GM19397 (cell line): ENCODE results near the gene NCOR1.
A peak's percentile ranks its signal among the peaks of the same experiment; 100 is the strongest.

Source experiments
- ATAC-seq: cut with Tn5 transposase; IDR thresholded peaks from one replicate; pipeline ENCODE4 v1.9.1; 2021; ENCODE audit warnings: mild to moderate bottlenecking, moderate library complexity; ENCODE audit not compliant: unreplicated experiment

The NCOR1 gene

DNA sequence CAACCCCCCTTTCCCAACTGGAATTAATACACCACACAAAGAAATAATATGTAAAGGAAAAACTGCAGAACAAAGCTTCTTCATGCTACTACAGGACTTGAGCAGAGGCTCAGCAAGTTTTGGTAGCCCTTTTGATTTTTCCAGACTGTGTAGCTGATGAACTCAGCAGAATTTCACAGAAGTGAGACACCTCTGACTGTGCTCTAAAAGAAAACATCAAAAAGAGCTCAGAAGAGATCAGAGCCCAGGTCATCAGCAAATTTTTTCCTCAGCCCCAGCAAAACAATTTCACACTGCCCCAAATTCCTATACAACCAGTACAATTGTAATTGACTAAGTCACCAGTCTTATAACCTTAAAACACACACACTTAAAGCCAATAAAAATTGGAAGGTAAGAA, 177.7 kb downstream of the NCOR1 start:
- no peak for ATAC-seq

DNA sequence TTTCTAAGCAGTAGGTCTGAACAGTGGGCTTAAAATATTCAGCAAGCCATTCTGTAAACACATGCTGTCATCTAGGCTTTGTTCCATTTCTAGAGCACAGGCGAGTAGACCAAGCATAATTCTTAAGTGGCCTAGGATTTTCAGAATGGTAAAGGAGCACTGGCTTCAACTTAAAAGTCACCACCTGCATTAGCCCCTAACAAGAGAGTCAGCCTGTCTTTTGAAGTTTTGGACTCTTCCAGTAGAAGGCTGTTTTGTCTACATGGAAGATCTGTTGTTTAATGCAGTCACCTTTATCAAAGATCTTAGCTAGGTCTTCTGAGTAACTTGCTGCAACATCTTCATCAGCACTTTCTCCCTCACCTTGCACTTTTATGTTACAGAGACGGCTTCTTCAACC, 179.1 kb downstream of the NCOR1 start:
- no peak for ATAC-seq

DNA sequence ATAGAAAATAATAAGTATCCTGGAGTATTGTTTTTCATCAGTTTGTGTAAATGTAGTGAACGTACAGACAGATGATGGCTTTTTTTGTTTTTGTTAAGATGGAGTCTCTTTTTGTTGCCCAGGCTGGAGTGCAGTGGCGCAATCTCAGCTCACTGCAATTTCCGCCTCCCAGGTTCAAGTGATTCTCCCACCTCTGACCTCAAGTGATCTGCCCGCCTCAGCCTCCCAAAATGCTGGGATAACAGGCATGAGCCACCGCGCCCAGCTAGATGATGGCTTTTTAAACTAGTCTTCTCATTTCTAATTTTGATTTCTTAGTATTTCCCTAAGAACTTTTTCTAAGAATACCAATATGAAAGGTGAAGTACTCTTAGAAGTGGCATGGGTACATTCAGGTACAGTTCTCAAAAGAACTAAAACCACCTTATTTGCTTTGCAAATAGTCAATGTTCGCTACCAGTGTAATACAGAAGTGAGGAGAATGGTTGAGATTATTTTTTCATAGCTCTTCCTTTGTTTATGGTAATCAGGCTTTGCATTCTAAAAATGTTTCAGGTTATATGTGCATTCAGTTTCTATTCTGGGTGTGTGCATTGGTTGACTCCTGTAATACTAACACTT, 181.5 kb downstream of the NCOR1 start:
- no peak for ATAC-seq

DNA sequence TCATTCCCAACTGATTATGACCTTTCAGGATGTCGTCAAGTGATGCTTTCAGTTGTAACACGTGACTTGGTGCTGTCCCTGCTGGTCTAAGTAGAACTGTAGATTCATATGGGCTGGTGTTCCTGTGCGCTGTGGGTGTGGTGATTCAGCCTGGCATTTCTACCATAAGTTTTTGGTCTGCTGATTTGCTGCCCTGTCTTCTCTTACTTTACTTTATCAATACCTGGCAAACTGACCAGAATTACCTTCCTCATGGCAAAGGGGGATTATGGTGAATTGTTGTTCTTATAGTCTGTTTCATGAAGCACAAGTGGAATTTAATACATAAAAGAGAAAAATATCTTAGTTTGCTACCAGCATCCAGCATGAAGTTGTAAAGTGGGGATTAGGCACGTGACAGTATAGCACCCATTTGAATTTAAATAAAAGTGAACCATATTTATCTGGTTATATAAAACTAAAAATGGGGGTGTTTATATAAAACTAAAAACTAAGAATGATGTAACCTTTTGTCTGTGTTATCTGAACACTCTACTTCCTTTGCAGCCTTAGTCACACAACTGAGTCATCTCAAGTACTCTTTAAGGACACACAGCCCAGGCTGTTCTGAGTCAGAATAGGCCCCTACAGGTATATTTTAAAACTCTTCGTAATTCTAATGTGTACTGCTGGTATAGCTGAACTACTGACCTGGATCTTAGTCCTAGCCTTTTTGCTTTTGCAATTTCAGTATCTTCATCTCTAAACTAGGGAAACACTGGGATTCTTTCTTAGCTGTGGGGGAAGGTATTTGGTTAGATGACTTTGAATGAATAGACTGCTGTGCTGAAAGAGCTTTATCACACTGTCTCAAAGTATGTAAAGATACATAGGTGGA, 187.4 kb downstream of the NCOR1 start:
- no peak for ATAC-seq

DNA sequence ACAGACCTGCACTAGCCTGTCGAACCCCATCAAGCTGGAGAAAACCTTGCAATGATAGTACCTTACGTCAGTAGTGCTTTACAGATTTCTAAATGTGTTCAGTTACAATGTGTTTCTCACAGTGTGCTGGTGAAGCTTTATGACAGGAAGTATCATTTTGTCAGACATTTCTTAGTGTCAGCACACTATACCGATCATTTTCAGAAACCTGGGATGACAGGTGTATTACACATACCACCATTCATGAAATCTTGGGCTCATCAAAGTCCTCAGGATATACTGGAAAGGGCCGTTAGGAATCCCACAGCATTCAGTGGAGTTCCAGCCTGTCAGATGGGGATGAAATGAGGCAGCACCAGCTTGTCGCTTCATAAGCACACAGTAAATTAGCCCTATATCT, 188.4 kb downstream of the NCOR1 start:
- ATAC-seq = no peak

DNA sequence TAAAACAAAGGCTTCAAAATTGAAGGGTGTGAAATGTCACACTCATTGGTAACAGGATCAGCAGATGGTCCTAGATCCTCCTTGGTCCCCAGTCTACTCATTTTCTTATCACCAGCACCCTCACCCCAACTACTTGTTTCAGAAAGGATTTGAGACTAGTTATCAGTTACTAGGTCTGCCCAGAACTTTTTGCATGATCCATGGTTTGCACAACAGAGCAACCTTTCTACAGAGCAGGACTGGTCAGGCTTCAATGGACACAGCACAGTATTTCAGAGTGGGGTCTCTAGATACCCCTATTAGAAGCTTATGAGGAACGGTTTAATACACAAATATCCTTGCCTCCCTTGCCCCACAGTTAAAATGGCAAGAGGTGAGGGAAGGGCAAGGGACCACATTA, 190.1 kb downstream of the NCOR1 start:
- no peak for ATAC-seq

DNA sequence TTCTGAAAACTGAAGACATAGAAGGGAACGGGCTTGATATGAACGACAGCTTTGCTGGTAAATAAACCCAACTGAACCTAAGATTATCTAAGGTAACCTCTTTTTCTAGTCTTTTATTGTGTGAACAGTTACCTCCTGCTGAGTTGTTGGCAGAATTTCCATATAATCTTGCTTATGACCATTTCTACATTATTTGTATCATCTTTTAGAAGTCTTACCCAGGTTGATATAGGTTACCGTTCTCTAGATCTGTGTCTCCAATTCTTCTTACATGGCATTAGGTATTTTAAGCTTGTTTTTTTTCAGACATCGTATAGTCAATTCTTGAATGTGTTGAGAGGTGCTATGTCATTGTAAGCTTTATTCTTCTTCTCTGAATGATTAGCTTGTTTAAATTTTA, 191.5 kb downstream of the NCOR1 start:
- no peak for ATAC-seq

DNA sequence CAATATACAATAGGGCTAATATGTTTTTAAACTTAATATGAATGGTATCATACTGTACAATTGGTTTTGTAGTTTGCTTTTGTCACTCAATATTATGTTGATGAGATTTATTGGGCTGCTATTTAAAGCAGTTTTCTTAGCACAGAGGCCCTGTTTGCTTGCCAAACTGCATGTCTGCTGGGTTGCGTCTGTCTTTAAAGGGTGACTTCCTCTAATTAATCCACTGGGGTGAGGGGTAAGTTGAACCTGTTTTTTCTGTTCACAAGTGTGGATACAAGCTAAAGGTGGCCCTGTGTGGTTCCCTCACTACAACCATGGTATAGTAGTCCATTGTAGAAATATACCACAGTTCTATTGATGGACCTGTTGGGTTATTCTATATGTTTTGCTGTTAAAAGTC, 196.0 kb downstream of the NCOR1 start:
- no peak for ATAC-seq

DNA sequence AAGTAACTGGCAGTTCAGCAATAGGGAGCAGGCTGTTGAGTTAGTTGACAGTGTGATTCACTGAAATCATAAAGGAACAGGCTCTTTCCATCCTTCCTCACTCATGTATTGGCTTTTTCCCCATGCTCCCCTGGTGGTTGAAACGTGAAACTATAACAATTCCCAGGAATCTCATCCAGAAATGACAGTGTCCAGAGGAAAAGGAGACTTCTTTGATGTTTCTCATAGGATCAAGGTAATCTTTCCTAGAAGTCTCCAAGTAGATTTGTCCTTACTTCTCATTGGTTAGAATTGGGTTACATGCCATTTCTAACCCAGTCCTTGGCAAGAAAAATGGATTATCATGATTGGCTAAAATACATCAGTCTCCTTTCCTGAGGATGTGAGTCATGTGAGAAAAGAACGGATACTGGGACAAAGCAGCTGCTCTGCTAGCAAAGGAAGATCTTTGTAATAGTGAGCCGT, 201.4 kb downstream of the NCOR1 start:
- no peak for ATAC-seq

DNA sequence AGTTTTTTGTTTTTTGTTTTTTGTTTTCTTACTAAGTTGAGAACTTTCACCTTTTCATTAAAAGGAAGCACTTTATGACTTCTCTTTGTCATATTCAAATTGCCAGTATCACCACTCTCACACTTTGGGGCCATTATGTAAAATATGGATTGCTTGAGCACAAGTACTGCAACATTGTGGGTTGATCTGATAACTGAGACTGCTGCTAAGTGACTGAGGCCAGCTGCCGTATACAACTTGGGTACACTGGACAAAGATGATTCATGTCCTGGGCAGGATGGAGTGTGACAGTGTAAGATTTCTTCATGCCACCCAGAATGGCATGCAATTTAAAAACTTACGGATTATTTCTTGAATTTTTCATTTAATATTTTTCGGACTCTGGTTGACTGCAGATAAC, 207.9 kb downstream of the NCOR1 start:
- no peak for ATAC-seq

DNA sequence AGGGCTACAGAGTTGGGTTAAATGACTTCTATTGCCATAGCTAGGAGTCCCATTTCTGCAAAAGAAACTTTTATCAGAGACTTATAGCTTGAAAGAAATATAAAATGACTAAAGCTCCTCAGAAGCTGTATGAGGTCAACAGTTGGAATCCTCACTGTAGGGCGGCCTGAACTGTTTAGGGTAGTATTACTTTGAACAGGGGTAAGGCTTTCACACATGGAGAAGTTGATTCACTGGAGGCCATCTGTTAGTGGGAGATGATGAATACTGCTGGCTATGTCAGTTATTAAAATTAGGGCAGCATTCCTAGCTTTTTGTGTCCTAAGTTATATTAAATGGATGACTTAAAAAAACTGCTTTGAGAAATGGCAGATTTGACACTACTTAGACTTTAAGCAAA, 209.7 kb downstream of the NCOR1 start:
- ATAC-seq = no peak

DNA sequence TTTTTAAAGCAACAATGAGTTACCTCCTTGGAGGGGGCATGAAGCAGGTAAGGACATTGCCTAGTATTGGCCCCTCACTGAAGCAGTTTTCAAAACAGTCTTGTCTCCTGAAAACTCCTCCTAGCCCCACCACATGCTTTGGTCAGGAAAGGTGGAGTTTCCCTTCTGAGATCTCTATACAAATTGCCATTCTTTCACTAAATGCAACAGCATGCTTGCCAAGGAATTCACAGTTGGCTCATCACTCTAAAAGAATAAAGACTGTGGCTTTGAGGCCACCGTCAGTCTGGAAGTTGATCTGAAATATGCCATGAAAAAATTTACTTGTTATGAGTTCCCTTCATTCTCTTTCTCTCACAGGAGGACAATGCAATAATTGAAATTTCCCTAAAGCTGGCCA, 211.5 kb downstream of the NCOR1 start:
- ATAC-seq = no peak

DNA sequence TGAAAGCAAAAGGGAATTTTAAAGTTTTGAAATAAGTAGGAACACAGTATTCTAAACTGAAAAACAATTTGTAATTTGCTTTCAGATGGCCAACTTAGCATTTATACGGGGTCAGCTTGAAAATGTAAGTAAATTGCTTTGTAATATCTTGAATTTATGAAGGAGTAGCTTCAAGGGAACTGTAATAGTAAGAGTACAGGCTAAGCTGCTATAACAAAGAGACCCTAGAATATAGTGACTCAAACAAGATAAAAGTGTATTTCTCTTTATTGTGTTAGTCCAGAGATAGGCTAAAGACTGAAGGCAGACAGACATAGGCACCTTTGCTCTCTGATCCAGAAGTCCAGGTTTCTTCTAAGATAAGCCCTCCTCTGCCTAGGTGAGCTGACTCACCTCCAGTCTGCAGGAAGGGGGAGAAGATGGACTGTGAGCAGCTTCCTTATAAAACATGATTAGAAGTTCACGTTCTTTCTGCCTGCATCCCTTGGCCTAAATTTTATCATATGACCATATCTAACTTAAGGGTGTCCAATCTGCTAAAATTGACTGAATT, 212.6 kb downstream of the NCOR1 start:
- no peak for ATAC-seq

DNA sequence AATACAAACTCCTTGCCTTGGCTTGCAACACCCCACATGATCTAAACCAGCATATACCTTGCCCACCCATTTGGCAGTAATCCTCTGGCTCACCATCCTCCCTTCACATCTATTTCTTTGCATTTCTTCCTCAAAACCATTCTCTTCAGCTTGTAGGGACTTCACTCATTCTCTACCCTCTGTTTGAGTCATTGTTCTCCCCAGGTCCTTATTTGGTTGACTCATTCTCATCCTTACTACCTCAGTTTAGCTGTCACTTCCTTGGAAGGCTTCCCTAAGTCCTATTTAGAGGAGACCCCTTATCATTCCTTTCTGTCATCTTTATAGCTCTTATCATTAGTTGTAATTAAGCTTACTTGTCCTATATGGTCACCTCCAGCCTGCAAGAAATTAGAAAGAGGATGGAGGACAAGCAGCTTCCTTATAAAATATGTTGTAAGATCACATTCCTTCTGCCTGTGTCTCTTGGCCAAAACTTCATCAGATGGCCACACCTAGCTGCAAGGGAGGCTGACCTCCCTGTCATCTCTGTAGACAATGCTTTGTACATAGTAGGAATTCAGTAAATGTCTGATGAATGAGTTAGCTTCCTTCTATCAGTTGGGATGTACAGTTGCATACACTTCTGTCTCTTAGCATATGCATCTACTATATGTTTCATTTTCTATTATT, 214.0 kb downstream of the NCOR1 start:
- no peak for ATAC-seq

DNA sequence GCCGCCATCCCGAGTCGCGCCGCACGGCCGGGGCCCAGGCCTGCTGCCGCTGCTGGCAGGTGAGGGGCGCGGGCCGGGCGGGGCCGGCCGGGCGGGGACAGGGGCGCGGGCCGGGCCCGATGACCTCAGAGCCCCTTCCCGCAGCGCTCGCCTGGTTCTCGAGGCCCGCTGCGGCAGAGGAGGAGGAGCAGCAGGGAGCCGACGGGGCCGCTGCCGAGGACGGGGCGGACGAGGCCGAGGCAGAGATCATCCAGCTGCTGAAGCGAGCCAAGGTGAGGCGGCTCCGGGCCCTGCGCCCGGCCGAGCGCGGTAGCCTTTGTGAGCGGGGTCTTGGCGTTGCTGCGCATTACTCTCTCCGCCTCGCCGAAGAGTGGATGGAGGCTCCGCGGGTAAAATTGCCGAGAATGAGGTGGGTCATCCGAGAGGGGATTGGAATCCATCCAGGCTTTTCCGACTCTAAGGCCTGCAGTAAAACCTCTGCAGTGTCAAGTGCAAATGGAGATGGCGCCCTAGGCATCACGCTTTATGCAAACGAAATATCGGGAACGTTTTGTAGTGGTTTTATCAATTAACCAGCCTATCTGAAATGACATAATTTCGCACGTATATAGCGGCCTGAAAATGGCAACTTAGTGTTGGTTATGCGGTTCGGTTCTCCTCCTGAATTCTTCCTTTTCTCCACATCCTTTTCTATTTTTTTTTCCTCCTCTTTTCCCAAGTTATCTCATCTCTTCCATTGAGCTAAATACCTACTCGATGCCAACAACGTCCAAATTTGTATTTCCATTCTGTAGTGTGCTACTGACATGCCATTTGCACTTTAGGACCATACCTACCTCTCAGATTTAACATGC, 215.1 kb downstream of the NCOR1 start:
- no peak for ATAC-seq

DNA sequence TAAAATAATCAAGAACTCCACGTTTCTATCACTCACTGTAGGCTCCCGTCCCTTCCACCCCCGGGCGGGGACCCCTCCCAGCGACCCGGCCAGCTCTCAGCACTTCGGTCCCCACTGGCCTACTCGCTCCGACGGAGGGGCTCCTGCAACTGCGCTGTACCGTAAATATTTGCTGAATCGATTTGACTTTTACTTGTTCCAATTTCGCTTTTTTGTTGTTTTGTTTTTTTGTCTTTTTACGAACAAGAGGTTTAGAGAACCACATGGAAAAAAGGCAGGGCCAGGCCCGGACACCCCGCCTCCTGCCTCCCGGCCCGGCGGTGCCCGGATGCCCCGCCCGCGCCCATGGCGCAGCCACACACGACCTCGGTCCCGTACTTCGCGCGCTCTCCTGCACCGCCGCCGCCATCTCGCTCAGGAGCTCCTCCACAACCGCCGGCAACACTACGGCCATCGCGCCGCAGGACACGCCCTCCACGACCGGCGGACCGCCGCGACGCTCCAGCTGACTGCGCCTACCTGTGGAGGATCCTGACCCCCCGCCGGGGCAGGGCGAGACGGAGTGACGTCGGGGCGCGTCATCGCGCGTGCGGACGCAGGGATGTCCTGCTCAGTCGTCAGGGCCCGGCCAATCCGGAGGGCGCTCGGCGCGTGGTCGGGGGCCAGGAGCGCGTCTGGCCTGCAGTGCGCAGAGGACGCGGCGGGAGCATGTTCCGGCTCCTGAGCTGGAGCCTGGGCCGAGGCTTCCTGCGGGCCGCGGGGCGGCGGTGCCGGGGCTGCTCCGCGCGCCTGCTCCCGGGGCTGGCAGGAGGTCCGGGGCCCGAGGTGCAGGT, 216.0 kb downstream of the NCOR1 start, which contains the start of the genes TTC19 and ZSWIM7:
Gene TTC19, plus strand, starts transcription at position 684 of the 833 bp plus-strand sequence. Its CDS starts 25 bp downstream, at position 709.
Gene ZSWIM7, minus strand, starts transcription at position 564 of the 833 bp plus-strand sequence. Its CDS starts 110 bp downstream, at position 454.
- peak; percentile 96 for ATAC-seq

DNA sequence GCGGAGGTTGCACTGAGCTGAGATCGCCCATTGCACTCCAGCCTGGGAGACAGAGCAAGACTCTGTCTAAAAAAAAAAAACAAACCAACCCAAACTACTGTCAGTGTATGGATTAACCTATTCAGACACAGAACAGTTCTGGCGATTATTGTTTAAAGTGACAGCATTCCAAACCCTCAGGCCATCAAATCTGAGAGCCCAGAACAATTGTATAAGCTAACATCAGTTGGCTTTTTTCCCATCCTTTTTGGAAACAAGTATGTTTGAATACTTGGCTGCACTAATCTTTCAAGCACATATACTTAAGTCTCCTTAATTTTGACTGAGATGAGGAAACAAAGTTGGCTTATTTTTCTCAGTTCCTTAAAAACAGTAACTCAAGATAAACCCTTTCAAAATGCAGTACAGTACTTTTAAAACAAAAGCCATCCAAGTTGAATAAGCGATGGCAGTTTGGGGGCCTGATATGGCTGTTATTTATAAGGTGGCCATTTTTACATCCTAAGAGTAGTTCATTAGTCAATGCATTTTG, 217.2 kb downstream of the NCOR1 start:
- ATAC-seq = no peak

DNA sequence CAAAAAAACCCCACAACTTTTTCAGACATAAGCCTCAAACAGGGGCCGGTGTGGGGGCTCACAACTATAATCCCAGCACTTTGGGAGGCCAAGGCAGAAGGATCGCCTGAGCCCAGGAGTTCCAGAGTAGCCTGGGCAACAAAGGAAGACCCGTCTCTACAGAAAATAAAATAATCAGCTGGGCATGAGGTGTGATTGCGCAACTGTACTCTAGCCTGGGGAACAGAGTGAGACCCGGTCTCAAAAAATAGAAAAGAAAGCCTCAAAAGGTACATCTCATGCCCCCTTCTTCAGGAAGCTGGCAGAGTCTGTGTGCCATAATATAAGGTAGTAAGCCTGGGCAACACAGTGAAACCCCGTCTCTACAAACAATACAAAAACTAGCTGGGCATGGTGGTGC, 219.0 kb downstream of the NCOR1 start:
- ATAC-seq = no peak
